ENCODE data around the gene SLC41A3.
"Not testable (repeated sequence)": the region's sequence is repeated elsewhere in the genome, so short reads cannot be mapped to it uniquely, and the experiment has no call there.

SLC41A3 gene

GRCh38 chr3:126106336-126107202 is 22.6 kb upstream of the SLC41A3 start:
- no peak for DNase-seq
- no peak for TF ChIP-seq GATA1 (IDR thresholded peaks at IDR 0.05; ENCODE audit: low read depth, low read length)
- TF ChIP-seq POLR2A (IDR thresholded peaks at IDR 0.05; ENCODE audit: low read length) = no peak

GRCh38 chr3:126105691-126106187 is 21.8 kb upstream of the SLC41A3 start:
- no peak for DNase-seq
- TF ChIP-seq POLR2A (IDR thresholded peaks at IDR 0.05; ENCODE audit: low read length) (no peak), GATA1 (IDR thresholded peaks at IDR 0.05; ENCODE audit: low read depth, low read length) (no peak)

- no peak for TF ChIP-seq POLR2A (IDR thresholded peaks at IDR 0.05; ENCODE audit: low read length)
- TF ChIP-seq GATA1 (IDR thresholded peaks at IDR 0.05; ENCODE audit: low read depth, low read length) = no peak
- no peak for DNase-seq
These were observed 21.1 kb upstream of the SLC41A3 start for GRCh38 chr3:126104742-126105605.

- DNase-seq = no peak
- TF ChIP-seq POLR2A (IDR thresholded peaks at IDR 0.05; ENCODE audit: low read length) = no peak
- TF ChIP-seq GATA1 (IDR thresholded peaks at IDR 0.05; ENCODE audit: low read depth, low read length) = no peak
These were observed 20.2 kb upstream of the SLC41A3 start for GRCh38 chr3:126104028-126104635.

GRCh38 chr3:126103121-126104027 is 19.4 kb upstream of the SLC41A3 start:
- peak in 1 of 2 experiments; percentile 6 for DNase-seq
- TF ChIP-seq POLR2A (IDR thresholded peaks at IDR 0.05; ENCODE audit: low read length) (no peak), GATA1 (IDR thresholded peaks at IDR 0.05; ENCODE audit: low read depth, low read length) (no peak)

GRCh38 chr3:126102530-126102951 is 18.6 kb upstream of the SLC41A3 start:
- TF ChIP-seq GATA1 (IDR thresholded peaks at IDR 0.05; ENCODE audit: low read depth, low read length) = no peak
- TF ChIP-seq POLR2A (IDR thresholded peaks at IDR 0.05; ENCODE audit: low read length) = no peak
- no peak for DNase-seq

GRCh38 chr3:126102011-126102410 is 18.1 kb upstream of the SLC41A3 start:
- TF ChIP-seq POLR2A (IDR thresholded peaks at IDR 0.05; ENCODE audit: low read length) (no peak), GATA1 (IDR thresholded peaks at IDR 0.05; ENCODE audit: low read depth, low read length) (no peak)
- DNase-seq = no peak

GRCh38 chr3:126101521-126101982 is 17.6 kb upstream of the SLC41A3 start:
- no peak for DNase-seq
- TF ChIP-seq GATA1 (IDR thresholded peaks at IDR 0.05; ENCODE audit: low read depth, low read length) (no peak), POLR2A (IDR thresholded peaks at IDR 0.05; ENCODE audit: low read length) (no peak)

GRCh38 chr3:126100634-126101301 is 16.8 kb upstream of the SLC41A3 start:
- TF ChIP-seq POLR2A (IDR thresholded peaks at IDR 0.05; ENCODE audit: low read length) (no peak), GATA1 (IDR thresholded peaks at IDR 0.05; ENCODE audit: low read depth, low read length) (no peak)

GRCh38 chr3:126100269-126100633 is 16.3 kb upstream of the SLC41A3 start:
- DNase-seq = no peak
- no peak for TF ChIP-seq POLR2A (IDR thresholded peaks at IDR 0.05; ENCODE audit: low read length)
- TF ChIP-seq GATA1 (IDR thresholded peaks at IDR 0.05; ENCODE audit: low read depth, low read length) = no peak

More at GRCh38 chr3:126100634-126101301, 16.8 kb upstream of the SLC41A3 start:
- DNase-seq = no peak

GRCh38 chr3:126098391-126098858 is 14.5 kb upstream of the SLC41A3 start:
- TF ChIP-seq POLR2A (IDR thresholded peaks at IDR 0.05; ENCODE audit: low read length) (no peak), GATA1 (IDR thresholded peaks at IDR 0.05; ENCODE audit: low read depth, low read length) (no peak)
- DNase-seq = no peak

GRCh38 chr3:126097801-126098200 is 13.9 kb upstream of the SLC41A3 start:
- DNase-seq = no peak
- TF ChIP-seq GATA1 (IDR thresholded peaks at IDR 0.05; ENCODE audit: low read depth, low read length) (no peak), POLR2A (IDR thresholded peaks at IDR 0.05; ENCODE audit: low read length) (no peak)

- not testable (repeated sequence) for DNase-seq
These were observed 12.3 kb upstream of the SLC41A3 start for GRCh38 chr3:126096274-126096673.

- DNase-seq = not testable (repeated sequence)
These were observed 8.2 kb upstream of the SLC41A3 start for GRCh38 chr3:126092128-126092527.

Measured in erythroblast (primary cell).